Glomerular visceral epithelial cell (primary cell): ENCODE results near the gene ZNF665.
"Not testable (repeated sequence)": the region's sequence is repeated elsewhere in the genome, so short reads cannot be mapped to it uniquely, and the experiment has no call there.

Experiments
- DNase-seq: peaks from one replicate; pipeline ENCODE4 v3.0.0-alpha.2; 2016; ENCODE audit errors: extremely low spot score

Gene ZNF665

DNA sequence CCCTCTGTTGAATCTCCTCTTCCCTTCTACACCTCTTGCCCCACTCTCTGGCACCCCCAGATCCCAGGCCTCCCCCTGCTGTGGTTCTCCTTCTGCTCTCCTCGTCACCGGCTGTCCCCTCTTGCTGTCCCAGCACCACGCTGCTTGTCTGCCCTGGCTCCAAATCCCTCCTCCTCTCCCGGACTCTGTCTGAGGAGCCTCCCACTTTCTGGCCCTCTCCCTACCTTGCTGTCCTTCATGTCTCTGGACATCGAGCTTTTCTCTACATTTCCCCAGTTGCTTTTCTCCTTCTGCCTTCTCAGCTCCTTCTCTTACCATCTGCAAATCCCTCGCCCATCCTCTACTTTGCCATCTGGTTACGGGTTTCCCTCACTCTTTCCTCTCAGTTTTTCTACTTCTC is 35.5 kb downstream of the ZNF665 start:
- no peak for DNase-seq

DNA sequence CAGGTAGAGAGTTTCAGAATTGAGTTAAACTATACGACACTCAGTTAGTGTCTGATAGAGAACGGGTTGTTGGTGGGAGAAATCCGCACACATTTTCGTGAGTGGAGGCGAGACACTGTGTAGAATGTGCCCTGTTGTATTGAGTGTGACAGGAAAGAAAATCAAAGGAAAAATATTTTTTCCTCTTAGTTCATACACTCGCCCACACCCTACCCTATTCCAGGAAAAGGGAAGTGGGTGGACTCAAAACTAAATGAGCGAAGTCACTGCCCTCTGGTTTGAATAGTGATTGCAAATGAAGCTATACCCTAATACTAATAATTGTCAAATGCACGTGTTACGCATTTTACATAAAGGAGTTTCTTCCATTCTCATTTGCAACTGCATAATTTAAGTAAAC is 36.3 kb downstream of the ZNF665 start:
- no peak for DNase-seq

DNA sequence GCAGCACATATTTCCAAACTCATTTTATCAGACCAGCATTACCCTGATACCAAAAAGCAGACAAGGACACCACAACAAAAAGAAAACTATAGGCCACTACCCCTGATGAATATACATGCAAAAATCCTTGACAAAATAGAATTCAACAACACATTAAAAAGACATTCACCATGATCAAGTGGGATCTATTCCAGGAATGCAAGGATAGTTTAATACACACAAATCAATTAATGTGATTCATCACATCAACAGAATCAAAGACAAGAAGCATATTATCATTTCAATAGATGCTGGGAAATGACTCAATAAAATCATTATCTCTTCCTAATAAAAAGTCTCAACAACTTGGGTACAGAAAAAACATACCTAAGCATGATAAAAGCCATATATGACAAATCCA is 45.5 kb downstream of the ZNF665 start:
- DNase-seq = no peak

DNA sequence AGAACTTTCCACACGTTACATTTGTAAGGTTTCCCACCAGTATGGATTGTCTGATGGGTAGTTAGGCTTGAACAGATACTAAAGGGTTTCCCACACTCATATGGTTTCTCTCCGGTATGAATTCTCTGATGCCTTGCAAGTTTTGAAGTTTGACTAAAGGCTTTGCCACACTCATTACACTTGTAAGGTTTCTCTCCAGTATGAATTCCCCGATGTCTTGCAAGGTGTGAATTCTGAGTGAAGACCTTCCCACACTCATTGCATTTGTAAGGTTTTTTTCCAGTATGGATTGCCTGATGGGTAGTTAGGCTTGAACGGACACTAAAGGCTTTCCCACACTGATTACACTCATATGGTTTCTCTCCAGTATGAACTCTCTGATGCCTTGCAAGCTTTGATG is 52.8 kb downstream of the ZNF665 start:
- DNase-seq = no peak

DNA sequence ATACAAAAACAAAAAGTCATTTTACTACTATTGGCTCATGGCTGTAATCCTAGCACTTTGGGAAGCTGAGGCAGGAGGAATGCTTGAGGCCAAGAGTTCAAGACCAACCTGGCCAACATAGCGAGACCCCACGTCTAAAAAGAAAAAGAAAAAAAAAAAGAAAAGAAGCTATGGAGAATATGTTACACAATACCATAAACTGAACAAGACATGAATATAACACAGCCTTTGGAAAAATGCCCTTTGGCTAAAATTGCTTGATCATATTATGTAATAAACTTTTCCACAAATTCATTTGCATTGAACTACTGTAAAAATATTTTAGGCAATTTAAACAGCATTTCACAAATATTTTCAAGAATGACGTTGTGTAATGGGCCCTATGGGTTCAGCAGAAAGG is 56.7 kb downstream of the ZNF665 start:
- no peak for DNase-seq

DNA sequence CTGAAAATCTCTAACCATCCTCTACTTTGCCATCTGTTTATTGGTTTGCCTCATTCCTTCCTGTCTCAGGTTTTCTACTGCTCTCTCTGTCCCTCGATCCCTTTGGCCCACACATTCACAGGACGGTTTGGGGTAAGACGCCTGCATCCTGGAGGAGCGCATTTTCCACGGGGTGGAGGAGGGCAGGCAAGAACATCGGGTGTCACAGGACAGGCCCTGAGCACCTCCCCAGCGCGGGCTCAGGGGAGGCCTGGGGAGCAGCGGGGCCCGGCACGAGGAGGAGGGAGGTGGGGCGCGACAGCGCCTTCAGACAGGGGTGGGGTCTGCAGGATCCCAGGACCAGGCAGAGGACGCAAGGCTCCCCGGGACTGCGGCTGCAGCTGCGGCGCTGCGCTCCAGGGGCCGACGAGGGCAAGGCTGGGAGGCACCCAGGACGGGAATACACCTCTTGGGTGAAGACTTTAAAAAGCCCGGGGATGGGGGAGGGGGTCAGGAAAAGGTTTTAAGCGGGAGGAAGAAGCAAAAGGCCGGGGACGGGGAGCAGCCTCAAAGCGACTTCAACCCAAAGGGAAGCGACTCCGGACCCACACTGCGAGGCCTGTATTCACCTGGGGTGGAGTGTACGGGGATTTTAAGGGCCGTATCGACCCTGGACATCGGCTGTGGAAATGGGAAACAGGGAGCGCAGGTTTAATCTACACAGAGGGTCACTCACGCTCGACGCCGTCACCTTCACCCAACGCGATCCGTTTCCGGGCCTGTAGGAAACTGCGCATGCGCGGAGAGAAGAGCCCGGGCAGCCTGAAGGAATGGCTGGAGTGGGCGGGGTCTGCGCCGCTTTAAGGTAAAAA is 60.8 kb downstream of the ZNF665 start, which contains the start of gene ZNF415:
ZNF415 (minus strand) TSS at position 770 of the 851 bp plus-strand sequence. CDS start 10,234 bp downstream, outside the sequence.
- DNase-seq = peak; percentile 1

DNA sequence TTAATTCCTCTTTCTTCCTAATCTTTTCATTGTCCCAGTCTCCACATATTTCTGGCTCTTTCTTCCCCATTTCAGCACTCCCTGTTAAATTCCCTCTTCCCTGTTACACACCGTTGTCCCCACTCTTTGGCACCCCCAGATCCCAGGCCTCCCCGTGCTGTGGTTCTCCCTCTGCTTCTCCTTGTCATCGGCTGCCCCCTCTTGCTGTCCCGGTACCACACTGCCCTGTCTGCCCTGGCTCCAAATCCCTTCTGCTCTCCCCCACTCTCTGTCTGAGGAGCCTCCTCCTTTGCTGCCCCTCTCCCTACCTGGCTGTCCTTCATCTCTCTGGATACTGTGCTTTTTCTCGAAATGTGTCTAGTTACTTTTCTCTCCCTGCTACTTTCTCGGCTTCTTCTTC is 61.4 kb downstream of the ZNF665 start:
- no peak for DNase-seq

DNA sequence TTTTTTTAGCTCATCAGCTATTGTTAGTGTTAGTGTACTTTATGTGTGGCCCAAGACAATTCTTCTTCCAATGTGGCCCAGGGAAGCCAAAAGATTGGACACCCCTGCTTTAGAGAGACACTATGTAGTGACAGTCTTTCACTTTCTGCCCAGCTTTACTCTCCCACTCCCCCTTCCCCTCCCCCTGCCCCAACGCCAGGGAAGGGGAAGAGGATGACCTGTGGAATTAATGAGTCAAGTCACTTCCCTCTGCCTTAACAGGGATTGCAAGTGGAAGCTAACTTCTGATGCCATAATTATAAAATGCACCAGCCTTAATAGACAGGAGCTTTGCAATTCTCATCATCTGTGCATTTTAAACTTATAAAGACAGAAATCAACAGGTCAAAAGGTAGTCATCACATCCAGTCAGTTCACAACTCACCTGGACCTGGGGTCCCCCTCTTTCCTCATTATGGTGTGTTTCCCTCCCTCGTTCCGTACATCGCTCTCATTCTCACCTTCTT is 62.0 kb downstream of the ZNF665 start:
- DNase-seq = no peak

DNA sequence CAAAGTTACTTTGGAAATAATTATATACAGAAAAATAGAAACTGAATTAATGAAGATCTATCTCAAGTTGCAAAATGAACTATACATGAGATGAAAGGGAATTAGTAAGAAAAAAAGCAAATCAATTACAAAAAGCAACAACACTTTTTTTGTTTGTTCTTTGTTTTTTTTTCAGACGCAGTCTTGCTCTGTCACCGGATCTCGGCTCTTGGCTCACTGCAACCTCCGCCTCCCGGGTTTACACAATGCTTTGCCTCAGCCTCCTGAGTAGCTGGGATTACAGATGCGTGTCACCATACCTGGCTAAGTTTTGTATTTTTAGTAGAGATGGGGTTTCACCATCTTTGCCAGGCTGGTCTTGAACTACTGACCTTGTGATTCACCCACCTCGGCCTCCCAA is 62.7 kb downstream of the ZNF665 start:
- DNase-seq = no peak

DNA sequence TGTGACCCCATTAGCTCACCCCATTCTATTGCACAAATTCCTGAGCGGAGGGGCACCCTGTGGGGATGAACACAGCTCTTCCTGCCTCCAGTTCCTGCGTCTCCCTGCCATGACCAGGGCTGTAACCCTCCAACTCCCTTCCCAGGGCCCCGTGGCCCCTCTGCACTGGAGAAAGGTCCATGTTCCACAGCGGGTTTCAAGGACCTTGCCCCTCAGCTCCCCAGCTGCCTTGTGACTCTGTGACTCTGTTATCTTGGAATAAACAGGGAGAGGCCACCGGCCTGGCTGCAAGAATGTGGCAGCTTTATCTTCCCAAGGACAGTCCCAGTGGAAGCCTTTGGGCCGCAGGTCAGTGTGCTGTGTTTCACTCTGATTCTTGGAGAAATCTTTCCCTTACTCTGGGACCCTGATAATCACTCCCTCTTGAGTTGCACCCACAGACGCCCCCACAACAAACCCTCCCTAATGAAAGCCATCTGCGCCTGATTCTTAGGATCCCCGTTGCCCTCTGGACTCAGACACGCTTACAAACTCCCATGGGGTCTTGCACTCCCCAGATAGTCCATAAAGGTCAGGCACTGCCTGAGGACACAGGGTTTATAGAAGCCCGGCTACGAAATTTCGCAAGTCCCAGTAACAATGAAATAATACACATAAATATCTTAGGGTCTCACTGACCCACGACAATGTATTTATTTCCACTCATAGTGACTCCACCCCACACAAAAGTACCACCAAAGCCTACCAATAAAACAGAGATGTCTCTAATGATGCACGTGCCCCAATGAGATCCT is 66.2 kb downstream of the ZNF665 start:
- not testable (repeated sequence) for DNase-seq

DNA sequence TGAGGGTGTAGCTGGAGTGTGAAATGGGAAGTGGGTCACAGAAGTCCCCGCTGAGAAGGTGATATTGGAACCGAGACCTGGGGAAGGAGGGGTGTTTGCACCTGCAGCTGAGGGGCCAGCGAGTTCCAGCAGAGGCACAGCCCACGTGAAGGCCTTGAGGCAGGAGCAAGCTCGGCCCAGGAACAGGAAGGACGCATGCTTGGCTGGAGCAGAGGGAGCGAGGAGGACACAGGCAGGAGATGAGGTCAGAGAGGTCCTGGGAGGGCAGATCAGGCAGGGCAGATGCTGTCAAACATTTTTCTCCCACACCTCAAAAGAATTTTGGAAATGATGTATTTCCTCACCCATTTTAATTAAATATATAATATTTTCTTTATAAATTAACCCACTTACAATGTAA is 69.8 kb downstream of the ZNF665 start:
- no peak for DNase-seq
